K562 (cell line): ENCODE measurements around the gene SRBD1. TPM values are rescaled to one million over a fixed set of nuclear protein-coding genes. Genes with fewer than 3 reads are reported as not detected.

Experiments
- CLOCK ChIP-seq: fragments of 250-450 bp; sonication (Bioruptor Pico); IDR thresholded peaks from 2 replicates; pipeline ENCODE4 v1.4.0; 2020; ENCODE audit warnings: mild to moderate bottlenecking, moderate library complexity, borderline replicate concordance
- ERF ChIP-seq: fragments of 450-650 bp; formaldehyde crosslinking; IDR thresholded peaks from 2 replicates; pipeline ENCODE4 v1.4.0; 2020; ENCODE audit warnings: mild to moderate bottlenecking, mixed read lengths
- FIP1L1 ChIP-seq: fragments of 200-400 bp; formaldehyde crosslinking; IDR thresholded peaks from 2 replicates; pipeline ENCODE4 v1.6.1; 2018; ENCODE audit warnings: mild to moderate bottlenecking, low read depth, low read length; ENCODE audit not compliant: poor library complexity, severe bottlenecking
- GABPB1 ChIP-seq: sonication (generic); formaldehyde crosslinking; IDR thresholded peaks from 2 replicates; pipeline ENCODE4 v1.8.0; 2022; ENCODE audit warnings: mild to moderate bottlenecking, missing genetic modification reagents
- HNRNPUL1 ChIP-seq: fragments of 200-400 bp; formaldehyde crosslinking; IDR thresholded peaks from 2 replicates; pipeline ENCODE4 v1.6.1; 2017; ENCODE audit warnings: low read length
- MBD2 ChIP-seq: sonication (generic); IDR thresholded peaks from 2 replicates; pipeline ENCODE4 v1.6.1; 2016; ENCODE audit warnings: low read depth, borderline replicate concordance
- PHTF2 ChIP-seq: fragments of 250-450 bp; sonication (Bioruptor Pico); IDR thresholded peaks from 2 replicates; pipeline ENCODE4 v1.5.0; 2021; ENCODE audit warnings: mild to moderate bottlenecking
- PREB ChIP-seq: sonication (generic); formaldehyde crosslinking; IDR thresholded peaks from 2 replicates; pipeline ENCODE4 v1.8.1; 2023; ENCODE audit warnings: mild to moderate bottlenecking, missing genetic modification reagents
- RHOXF2B ChIP-seq: fragments of 250-450 bp; sonication (Bioruptor Pico); conservative IDR thresholded peaks from 2 replicates; pipeline ENCODE4 v1.5.1; 2021
- STAT6 ChIP-seq: sonication (generic); formaldehyde crosslinking; IDR thresholded peaks from 2 replicates; pipeline ENCODE4 v1.8.1; 2023; ENCODE audit warnings: mild to moderate bottlenecking, missing genetic modification reagents
- TARDBP ChIP-seq: fragments of 450-650 bp; IDR thresholded peaks from 2 replicates; pipeline ENCODE4 v1.6.1; 2016
- TCF7 ChIP-seq: sonication (generic); IDR thresholded peaks from 2 replicates; pipeline ENCODE4 v1.6.1; 2016; ENCODE audit warnings: antibody characterized with exemption, borderline replicate concordance
- THRA ChIP-seq: fragments of 450-650 bp; IDR thresholded peaks from 2 replicates; pipeline ENCODE4 v1.6.1; 2017; ENCODE audit warnings: mild to moderate bottlenecking, moderate library complexity
- ZBTB7A ChIP-seq: IDR thresholded peaks from 2 replicates; pipeline ENCODE4 v1.6.1; 2011; ENCODE audit warnings: low read depth, mild to moderate bottlenecking, low read length, moderate library complexity, borderline replicate concordance; ENCODE audit not compliant: control insufficient read depth
- ZNF184 ChIP-seq: sonication (generic); formaldehyde crosslinking; IDR thresholded peaks from 2 replicates; pipeline ENCODE4 v1.5.0; 2020; ENCODE audit warnings: missing genetic modification reagents
- polyA plus RNA-seq, 8 experiments: library from polyadenylated mRNA; depleted of rRNA in 4 of 8; stranded (reverse) in 5 of 8; unstranded in 3 of 8; fragments of >200 nt; fragmentation: Nextera tagmentation in 2 of 8; fragmentation: Illumina TruSeq in 1 of 8; extraction: Ambion mirVana in 2 of 8; extraction: Trizol in 1 of 8; gene quantifications; 2 replicates each; pipeline versions ENCODE4 v1.2.1 to v1.2.3, GENCODE V29; 2011 to 2014; ENCODE audit warnings: inconsistent platforms in 1 of 8, missing spikeins in 1 of 8
- total RNA-seq, 7 experiments: library from RNA; depleted of rRNA in 6 of 7; stranded (reverse); fragments of >200 nt in 6 of 7; fragmentation: Illumina TruSeq in 2 of 7; extraction: Trizol in 2 of 7; gene quantifications; 2 replicates each; pipeline versions ENCODE4 v1.2.1 to v1.2.3, GENCODE V29; 2011 to 2021; ENCODE audit warnings: low replicate concordance in 1 of 7
- TF ChIP-seq, protein P1 (sequence below): fragments of 450-650 bp; IDR thresholded peaks from one replicate; pipeline ENCODE4 v1.6.1; 2018; ENCODE audit warnings: mild to moderate bottlenecking, moderate library complexity; ENCODE audit not compliant: partially characterized antibody

The SRBD1 gene
- total and polyA plus RNA-seq, 9 of the 15 experiments (the other 6 are each of a cell fraction or from before 2014, with no cell fraction given), result 6.9 to 23.2 (median 14.7) TPM

- TF ChIP-seq STAT6 (CRISPR knock-in tag), result no peak
- no peak for TF ChIP-seq RHOXF2B (CRISPR knock-in tag)
- no peak for TF ChIP-seq THRA
- peak; percentile 76; the same call in 1 of the 2 replicates for TF ChIP-seq ZBTB7A
- no peak for TF ChIP-seq ZNF184 (CRISPR knock-in tag)
- TF ChIP-seq FIP1L1, result no peak
- TF ChIP-seq TCF7, result no peak
- TF ChIP-seq PREB (CRISPR knock-in tag), result no peak
- TF ChIP-seq HNRNPUL1, result no peak
- no peak for TF ChIP-seq PHTF2 (CRISPR knock-in tag)
- TF ChIP-seq GABPB1, result peak; percentile 56; the same call in 1 of the 2 replicates
- 0 out of 2 replicates have a peak, but pooled peaks have one; percentile 60 for TF ChIP-seq TARDBP
- no peak for TF ChIP-seq ERF (CRISPR knock-in tag)
- no peak for TF ChIP-seq CLOCK
- TF ChIP-seq MBD2, result no peak
- TF ChIP-seq, protein P1, sequence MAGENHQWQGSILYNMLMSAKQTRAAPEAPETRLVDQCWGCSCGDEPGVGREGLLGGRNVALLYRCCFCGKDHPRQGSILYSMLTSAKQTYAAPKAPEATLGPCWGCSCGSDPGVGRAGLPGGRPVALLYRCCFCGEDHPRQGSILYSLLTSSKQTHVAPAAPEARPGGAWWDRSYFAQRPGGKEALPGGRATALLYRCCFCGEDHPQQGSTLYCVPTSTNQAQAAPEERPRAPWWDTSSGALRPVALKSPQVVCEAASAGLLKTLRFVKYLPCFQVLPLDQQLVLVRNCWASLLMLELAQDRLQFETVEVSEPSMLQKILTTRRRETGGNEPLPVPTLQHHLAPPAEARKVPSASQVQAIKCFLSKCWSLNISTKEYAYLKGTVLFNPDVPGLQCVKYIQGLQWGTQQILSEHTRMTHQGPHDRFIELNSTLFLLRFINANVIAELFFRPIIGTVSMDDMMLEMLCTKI, result no peak
Observed at GRCh38 chr2:45650851-45651414, 39.9 kb upstream of the SRBD1 start (continued).
